ENCODE data around the gene CD177.
"Not testable (repeated sequence)": the region's sequence is repeated elsewhere in the genome, so short reads cannot be mapped to it uniquely, and the experiment has no call there.

Gene CD177

DNA sequence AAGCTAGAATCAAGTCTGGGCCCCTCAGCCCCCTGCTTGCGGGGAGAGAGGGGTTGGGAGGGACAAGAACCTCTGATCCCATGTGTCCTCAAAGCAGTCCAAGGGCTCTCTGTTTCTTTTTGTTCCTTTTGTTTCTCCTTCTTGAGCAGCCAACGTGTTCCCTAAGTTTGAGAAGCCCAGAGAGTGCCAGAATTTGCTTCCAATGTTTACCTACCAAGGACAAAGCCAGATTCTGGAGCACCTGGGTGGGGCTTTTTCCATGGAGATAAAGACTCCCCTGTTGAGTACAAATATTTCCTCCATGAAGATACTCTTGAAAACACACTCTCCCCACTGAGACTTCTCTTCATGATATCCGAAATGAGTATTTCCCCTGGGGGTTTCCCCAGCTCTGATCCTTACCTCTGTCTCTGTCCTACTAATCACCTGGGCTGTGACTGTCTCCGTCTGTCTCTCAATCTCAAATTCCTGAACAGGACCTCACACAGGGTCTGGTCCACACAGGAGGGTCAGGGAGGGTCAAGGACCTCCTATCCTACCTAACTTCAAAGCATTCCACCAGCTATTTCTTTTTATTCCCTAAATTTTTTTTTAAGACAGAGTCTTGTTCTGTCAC, 27.4 kb downstream of the CD177 start:
- DNase-seq (ENCODE audit: low read depth), result no peak

GRCh38 chr19:43382586-43383216, 29.2 kb downstream of the CD177 start:
- DNase-seq (ENCODE audit: low read depth), result not testable (repeated sequence)

GRCh38 chr19:43383254-43383653, 29.8 kb downstream of the CD177 start:
- not testable (repeated sequence) for DNase-seq (ENCODE audit: low read depth)

DNA sequence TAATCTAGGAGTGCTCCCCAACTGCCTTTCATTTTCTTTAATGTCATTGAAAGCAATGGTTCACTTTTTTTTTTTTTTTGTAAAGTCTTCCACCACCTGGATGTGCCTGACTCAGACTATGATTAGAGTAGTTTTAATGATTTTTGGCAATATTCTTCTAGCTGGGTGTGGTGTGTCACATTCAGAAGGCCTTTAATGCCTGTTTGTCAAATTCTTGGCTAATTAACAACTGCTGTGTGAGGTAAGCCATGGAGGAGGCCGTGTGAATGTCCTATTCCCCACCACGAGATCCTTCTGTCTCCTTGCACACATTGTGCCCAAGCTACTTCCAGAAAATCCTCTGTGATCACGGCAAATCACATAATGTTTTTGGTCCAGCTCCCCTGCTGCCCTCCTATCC, 30.3 kb downstream of the CD177 start:
- not testable (repeated sequence) for DNase-seq (ENCODE audit: low read depth)

DNA sequence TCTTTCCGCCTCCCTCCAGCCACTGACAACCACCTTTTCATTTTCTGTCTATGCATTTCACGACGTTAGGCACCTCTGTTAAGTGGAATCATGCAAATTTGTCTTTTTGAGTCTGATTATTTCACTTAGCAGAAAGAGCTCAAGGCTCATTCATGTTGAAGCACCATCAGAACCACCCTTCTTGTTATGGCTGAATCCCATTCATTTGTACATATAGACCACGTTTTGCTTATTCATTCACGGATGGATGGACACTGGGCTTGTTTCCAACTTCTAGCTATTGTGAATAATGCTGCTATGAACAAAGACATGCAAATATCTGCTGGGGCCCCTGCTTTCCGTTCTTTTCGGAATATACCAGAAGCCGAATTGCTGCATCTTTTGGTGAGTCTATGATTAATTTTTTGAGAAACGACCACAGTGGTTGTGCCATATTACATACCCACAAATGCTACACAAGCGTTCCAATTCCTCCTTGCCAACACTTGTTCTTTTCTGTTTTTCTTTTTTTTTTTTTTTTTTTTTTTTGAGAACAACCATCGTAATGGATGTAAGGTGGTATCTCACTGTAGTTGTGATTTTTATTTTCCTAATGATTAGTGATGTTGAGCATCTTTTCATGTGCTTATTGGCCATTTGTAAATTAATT, 37.5 kb downstream of the CD177 start:
- DNase-seq (ENCODE audit: low read depth), result not testable (repeated sequence)

DNA sequence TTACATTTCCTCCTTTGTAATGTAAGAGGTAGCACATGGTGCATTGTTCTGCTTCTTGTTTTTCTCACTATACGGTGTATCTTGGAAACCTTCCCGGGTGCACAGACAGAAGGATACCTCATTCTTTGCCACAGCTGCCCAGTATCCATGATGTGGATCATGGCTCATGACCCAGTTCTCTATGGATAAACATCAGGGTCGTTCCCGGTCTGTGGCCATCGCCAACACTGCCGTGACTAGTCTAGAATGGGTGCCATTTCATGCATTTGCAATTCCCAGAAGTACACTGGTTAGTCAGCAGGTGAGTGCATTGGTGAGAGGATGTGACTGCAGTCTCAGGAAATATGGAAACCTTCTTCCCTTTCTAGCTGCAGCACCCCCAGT, 38.1 kb downstream of the CD177 start:
- not testable (repeated sequence) for DNase-seq (ENCODE audit: low read depth)

- not testable (repeated sequence) for DNase-seq (ENCODE audit: low read depth)
Measured at GRCh38 chr19:43393501-43393900, 40.0 kb downstream of the CD177 start.

DNA sequence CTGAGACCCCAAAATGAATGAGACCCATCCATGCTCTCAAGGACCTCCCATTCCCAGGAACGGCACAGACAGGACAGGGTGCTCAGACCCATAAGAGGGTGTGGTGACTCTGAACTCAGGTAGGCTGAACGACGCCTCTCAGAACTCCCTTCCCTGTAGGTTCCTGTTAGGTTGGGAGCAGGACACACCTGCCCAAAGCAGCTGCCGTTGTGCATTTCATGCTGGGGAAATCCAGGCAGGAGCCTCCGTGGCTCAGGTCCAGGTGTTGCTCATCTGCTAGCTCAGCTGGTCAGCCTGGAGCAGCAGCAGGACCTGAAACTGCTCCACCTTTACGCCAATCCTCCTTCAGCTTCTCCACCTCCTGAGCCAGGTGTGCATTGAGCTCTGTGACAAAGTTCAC, 42.1 kb downstream of the CD177 start:
- DNase-seq (ENCODE audit: low read depth), result no peak

GRCh38 chr19:43406297-43406696, 52.8 kb downstream of the CD177 start:
- DNase-seq (ENCODE audit: low read depth), result no peak

GRCh38 chr19:43407416-43408005, 54.0 kb downstream of the CD177 start:
- no peak for DNase-seq (ENCODE audit: low read depth)

GRCh38 chr19:43408043-43408442, 54.6 kb downstream of the CD177 start:
- DNase-seq (ENCODE audit: low read depth), result no peak

DNA sequence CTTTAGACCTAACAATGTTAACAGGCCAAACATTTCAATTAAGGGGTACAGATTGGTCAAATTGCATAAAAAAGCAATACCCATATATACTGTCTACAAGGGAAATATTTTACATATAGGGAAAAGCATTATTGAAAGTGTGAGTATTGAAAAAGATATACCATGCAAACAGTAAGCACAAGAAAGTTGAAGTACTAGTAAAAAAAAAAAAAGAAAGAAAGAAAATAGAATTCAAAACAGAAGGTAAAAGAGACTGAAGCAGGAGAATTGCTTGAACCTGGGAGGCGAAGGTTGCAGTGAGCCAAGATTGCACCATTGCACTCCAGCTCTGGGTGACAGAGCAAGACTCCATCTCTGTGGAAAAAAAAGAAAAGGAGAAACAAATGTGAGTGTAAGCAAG, 55.9 kb downstream of the CD177 start:
- no peak for DNase-seq (ENCODE audit: low read depth)

DNA sequence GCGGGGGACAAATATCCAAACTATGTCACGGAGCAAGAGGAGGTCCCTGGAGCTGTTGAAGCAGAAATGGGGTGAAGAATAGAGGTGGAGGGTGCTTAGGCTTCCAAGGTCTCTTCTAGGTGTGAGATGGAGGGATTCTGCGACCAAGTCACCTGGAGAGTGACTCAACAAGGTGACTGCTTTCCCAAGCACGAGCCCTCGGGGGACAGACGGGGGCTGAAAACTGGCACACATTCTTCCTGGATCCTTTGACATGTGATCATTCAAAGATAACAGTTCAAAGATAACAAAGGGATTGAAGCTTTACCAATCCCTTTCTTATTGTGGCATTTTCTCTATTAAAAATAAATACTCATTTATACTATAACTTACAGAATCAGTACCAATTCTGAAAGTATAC, 59.0 kb downstream of the CD177 start:
- DNase-seq (ENCODE audit: low read depth), result no peak

Measured in activated T-helper 9 cell treated with anti-CD3 and anti-CD28 coated beads, Interleukin-2, amount 50 U/mL, for 16 hours (primary cell).